ENCODE measurements around the gene PIK3CA.

GRCh38 chr3:179234199-179234598 lies 86.0 kb downstream of the PIK3CA start:
- no peak for TF ChIP-seq CTCF (IDR thresholded peaks at IDR 0.05; ENCODE audit: low read length)
- no peak for TF ChIP-seq EZH2 (optimal IDR thresholded peaks at IDR 0.05; ENCODE audit: low read depth, low read length)
- TF ChIP-seq EZH2phosphoT487 (IDR thresholded peaks at IDR 0.05; ENCODE audit: low read length) = no peak
